ENCODE results near the gene PCNX3. TPM values are rescaled to one million over a fixed set of nuclear protein-coding genes. Genes with fewer than 3 reads are reported as not detected.

Gene PCNX3
- total RNA-seq, 1 experiment from 2014 or later, result 50.4 TPM

GRCh38 chr11:65652511-65653228 lies 37.1 kb downstream of the PCNX3 start:
- ATAC-seq (peak; percentile 78), DNase-seq (ENCODE audit: low read depth, low spot score) (peak; percentile 71)
- H3K36me3 ChIP-seq (ENCODE audit: control insufficient read depth in 1 of 2, insufficient read depth in 2 of 2, low read length in 2 of 2), result peaks cover 13 to 31% of the 10 kb centered on the region in 2 experiments; a peak in 3 of 4 replicates
- no peaks in the 10 kb centered on the region for H4K20me1 ChIP-seq (ENCODE audit: insufficient read depth)
- no peak overlapping the region for H2AFZ ChIP-seq (ENCODE audit: low read depth, low read length, poor library complexity, severe bottlenecking)
- H3K27ac ChIP-seq (ENCODE audit: low read depth, low read length), result peak overlapping the region; percentile 96
- TSS peak; percentile 53 for BruUV-seq (replicated peaks)
- H3K9me2 ChIP-seq (ENCODE audit: insufficient read depth), result no peaks in the 10 kb centered on the region
- H3K4me1 ChIP-seq (ENCODE audit: control insufficient read depth in 1 of 2, insufficient read depth in 2 of 2, low read length in 2 of 2), result peaks cover 36 to 53% of the 10 kb centered on the region in 2 experiments
- ChIA-PET POLR2A (interaction anchor here (1.0 to 2.6 kb wide), 7 partner anchors 10 to 207 kb away, joined by 3 to 24 read pairs (median 3); partner anchors contain the start of genes RELA and SIPA1), CTCF (no interaction called here), RAD21 (ENCODE audit: low non-redundant PET in 1 of 2, low total read pairs in 2 of 2, uncharacterized antibody in 2 of 2, unreplicated experiment in 2 of 2) (no interaction called here)
- no peaks in the 10 kb centered on the region for H3K27me3 ChIP-seq (ENCODE audit: insufficient read depth, low read length)
- intact Hi-C loops (cut with micrococcal nuclease), result no loop called here
- TF ChIP-seq SRF (IDR thresholded peaks at IDR 0.05; ENCODE audit: low read depth), result no peak
- TF ChIP-seq EGR1 (IDR thresholded peaks at IDR 0.05; ENCODE audit: low read depth), result no peak
- no peak for TF ChIP-seq ATF3 (IDR thresholded peaks at IDR 0.05)
- no peak for TF ChIP-seq POLR2A (IDR thresholded peaks at IDR 0.05; ENCODE audit: borderline replicate concordance, extremely low read depth, insufficient read depth, insufficient read length)
- no peak for TF ChIP-seq RAD21 (IDR thresholded peaks at IDR 0.05; ENCODE audit: low read depth)
- peak; percentile 65 for TF ChIP-seq TCF7L2 (IDR thresholded peaks at IDR 0.05; ENCODE audit: borderline replicate concordance, extremely low read depth, insufficient read depth, insufficient read length)
- no peak for TF ChIP-seq CBX3 (IDR thresholded peaks at IDR 0.05; ENCODE audit: low read depth)
- TF ChIP-seq CTCF (IDR thresholded peaks at IDR 0.05 in 2 of 3, conservative IDR thresholded peaks at IDR 0.05 in 1 of 3; ENCODE audit: borderline replicate concordance in 1 of 3, insufficient read depth in 1 of 3, low read depth in 2 of 3, low read length in 2 of 3), result no peak
- no peak for TF ChIP-seq MAX (IDR thresholded peaks at IDR 0.05)
- no peak for TF ChIP-seq ZNF274 (IDR thresholded peaks at IDR 0.05; ENCODE audit: low read depth, low read length)
- TF ChIP-seq SIN3A (IDR thresholded peaks at IDR 0.05; ENCODE audit: low read depth), result no peak
- TF ChIP-seq ZFX (IDR thresholded peaks at IDR 0.05), result peak; percentile 68; the same call in 1 of the 2 replicates
- peak; percentile 55 for TF ChIP-seq POLR2AphosphoS5 (IDR thresholded peaks at IDR 0.05; ENCODE audit: low read depth, low read length)
- peak; percentile 15 for TF ChIP-seq YY1 (IDR thresholded peaks at IDR 0.05; ENCODE audit: extremely low read depth, insufficient replicate concordance, low read depth, low read length)
- H3K4me3 ChIP-seq (replicated peaks in 1 of 2; ENCODE audit: low read depth in 1 of 2, low read length in 2 of 2), result peak overlapping the region; percentile 51 to 62
- H3K79me2 ChIP-seq (ENCODE audit: insufficient read depth, low read length), result peaks cover 9% of the 10 kb centered on the region; the same call in 1 of the 2 replicates
- H3K9ac ChIP-seq (ENCODE audit: low read length), result peak overlapping the region; percentile 80
- H3K4me2 ChIP-seq (ENCODE audit: low read length), result peak overlapping the region; percentile 93
- H3K9me3 ChIP-seq (ENCODE audit: control insufficient read depth in 1 of 2, insufficient read depth in 1 of 2, low read depth in 1 of 2, low read length in 2 of 2), result no peaks in the 10 kb centered on the region

Data from HCT116 (cell line).